ENCODE results near the gene SYDE1. TPM values are rescaled to one million over a fixed set of nuclear protein-coding genes. Genes with fewer than 3 reads are reported as not detected.
A peak's percentile ranks its signal among the peaks of the same experiment; 100 is the strongest.
"Not testable (repeated sequence)": the region's sequence is repeated elsewhere in the genome, so short reads cannot be mapped to it uniquely, and the experiment has no call there.

SYDE1 gene
- total and polyA plus RNA-seq, 8 donors, result 2.5 to 6.1 (median 3.8) TPM

DNA sequence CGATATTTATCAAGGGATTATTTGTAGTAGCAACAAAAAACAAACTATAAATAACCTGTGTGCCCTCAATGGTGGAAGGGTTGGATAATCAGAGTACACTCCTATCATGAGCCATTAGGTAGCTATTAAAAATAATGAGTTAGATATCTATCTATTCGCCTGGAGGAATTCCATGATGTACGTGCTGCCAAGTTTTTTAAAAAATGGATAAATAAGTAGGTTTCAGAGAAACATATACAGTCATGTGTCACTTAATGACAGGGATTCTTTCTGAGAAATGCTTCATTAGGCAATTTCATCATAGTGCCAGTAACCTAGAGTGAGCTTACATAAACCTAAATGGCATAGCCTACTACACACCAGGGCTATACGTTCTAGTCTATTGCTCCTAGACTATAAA is 31.4 kb upstream of the SYDE1 start:
- TF ChIP-seq, protein P1, sequence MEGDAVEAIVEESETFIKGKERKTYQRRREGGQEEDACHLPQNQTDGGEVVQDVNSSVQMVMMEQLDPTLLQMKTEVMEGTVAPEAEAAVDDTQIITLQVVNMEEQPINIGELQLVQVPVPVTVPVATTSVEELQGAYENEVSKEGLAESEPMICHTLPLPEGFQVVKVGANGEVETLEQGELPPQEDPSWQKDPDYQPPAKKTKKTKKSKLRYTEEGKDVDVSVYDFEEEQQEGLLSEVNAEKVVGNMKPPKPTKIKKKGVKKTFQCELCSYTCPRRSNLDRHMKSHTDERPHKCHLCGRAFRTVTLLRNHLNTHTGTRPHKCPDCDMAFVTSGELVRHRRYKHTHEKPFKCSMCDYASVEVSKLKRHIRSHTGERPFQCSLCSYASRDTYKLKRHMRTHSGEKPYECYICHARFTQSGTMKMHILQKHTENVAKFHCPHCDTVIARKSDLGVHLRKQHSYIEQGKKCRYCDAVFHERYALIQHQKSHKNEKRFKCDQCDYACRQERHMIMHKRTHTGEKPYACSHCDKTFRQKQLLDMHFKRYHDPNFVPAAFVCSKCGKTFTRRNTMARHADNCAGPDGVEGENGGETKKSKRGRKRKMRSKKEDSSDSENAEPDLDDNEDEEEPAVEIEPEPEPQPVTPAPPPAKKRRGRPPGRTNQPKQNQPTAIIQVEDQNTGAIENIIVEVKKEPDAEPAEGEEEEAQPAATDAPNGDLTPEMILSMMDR (IDR thresholded peaks at IDR 0.05), result no peak
- H3K9me3 ChIP-seq, result no peaks in the 10 kb centered on the region
- H3K36me3 ChIP-seq, result no peaks in the 10 kb centered on the region
- no peak for FAIRE-seq
- no peak for ATAC-seq
- no peaks in the 10 kb centered on the region for H3K27me3 ChIP-seq
- WGBS, 2 donors, result 68 to 81% methylated on average over 4 of the region's 4 CpGs
- intact Hi-C loops (cut with DNase I), result no loop called here
- H3K4me1 ChIP-seq, result no peaks in the 10 kb centered on the region
- no peak for DNase-seq
- H3K4me3 ChIP-seq, result no peak overlapping the region
- H3K27ac ChIP-seq, result no peak overlapping the region

DNA sequence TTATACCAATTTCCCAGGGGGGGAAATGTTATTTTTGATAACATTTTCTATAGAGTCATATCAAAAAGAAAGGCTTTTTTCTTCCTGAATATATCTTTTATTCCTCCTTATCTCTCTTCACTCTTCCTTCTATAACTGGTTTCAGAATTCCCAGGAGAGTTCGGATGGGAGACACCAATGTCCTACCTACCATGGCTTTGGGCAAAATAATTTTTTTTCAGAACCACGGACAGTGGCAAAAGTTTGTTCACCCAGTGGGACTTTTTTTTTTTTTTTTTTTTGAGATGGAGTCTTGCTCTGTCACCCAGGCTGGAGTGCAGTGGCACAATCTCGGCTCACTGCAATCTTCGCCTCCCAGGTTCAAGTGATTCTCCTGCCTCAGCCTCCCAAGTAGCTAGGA is 27.2 kb upstream of the SYDE1 start:
- H3K27me3 ChIP-seq, DNase-seq, H3K4me1 ChIP-seq, H3K36me3 ChIP-seq, H3K9me3 ChIP-seq, ATAC-seq, H3K4me3 ChIP-seq, H3K27ac ChIP-seq, FAIRE-seq: not testable (repeated sequence)
- 56 to 57% methylated on average over 4 of the region's 4 CpGs for WGBS, 2 donors
- intact Hi-C loops (cut with DNase I), result loop anchor here in 1 of 3 donors (10.0 kb wide), 1 partner anchor 75 kb away; no protein-coding TSS in a partner anchor

DNA sequence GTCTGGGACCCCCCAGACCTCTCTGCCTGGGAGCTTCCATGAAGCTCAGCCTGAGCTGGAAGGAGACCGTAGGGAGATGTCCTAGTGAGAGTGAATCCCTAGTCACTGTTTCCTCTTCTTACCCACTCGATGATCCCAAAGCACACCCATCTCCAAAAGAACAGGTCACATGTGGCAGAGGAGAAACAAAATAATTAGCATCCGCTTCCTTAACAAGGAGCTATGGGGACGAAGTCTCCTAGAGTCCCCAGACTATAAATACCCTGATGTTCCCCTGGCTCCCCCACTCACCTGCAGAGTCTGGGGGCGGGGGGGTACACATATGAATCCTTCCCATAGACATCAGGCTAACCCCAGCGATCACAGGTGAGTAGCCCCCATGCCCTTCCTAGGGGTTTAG is 25.3 kb upstream of the SYDE1 start, which contains the start of gene OR1I1:
TSS of gene OR1I1 (plus strand) at position 301 of the 400 bp plus-strand sequence. CDS start 4,855 bp downstream, outside the sequence.
- intact Hi-C loops (cut with DNase I), result loop anchor here in 1 of 3 donors (10.0 kb wide), 1 partner anchor 73 kb away; no protein-coding TSS in a partner anchor
- Histone ChIP-seq H3K36me3 (no peaks in the 10 kb centered on the region), H3K27ac (no peak within 1 kb of the TSS), H3K4me3 (no peak within 1 kb of the TSS), H3K9me3 (no peaks in the 10 kb centered on the region), H3K4me1 (no peaks in the 10 kb centered on the region), H3K27me3 (no peaks in the 10 kb centered on the region)
- no peak for DNase-seq
- WGBS, 2 donors, result 54 to 65% methylated on average over 6 of the region's 6 CpGs
- no peak for FAIRE-seq
- ATAC-seq, result no peak
- TF ChIP-seq, protein P1 (IDR thresholded peaks at IDR 0.05), result no peak

DNA sequence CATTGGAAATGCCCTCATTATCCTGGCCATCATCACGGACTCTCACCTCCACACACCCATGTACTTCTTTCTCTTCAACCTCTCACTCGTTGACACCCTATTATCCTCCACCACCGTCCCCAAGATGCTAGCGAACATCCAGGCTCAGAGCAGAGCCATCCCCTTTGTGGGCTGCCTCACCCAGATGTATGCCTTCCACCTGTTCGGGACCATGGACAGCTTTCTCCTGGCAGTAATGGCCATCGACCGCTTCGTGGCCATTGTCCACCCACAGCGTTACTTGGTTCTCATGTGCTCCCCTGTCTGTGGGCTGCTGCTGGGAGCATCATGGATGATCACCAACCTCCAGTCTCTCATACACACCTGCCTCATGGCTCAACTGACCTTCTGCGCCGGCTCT is 20.0 kb upstream of the SYDE1 start:
- 53 to 68% methylated on average over 11 of the region's 11 CpGs for WGBS, 2 donors

DNA sequence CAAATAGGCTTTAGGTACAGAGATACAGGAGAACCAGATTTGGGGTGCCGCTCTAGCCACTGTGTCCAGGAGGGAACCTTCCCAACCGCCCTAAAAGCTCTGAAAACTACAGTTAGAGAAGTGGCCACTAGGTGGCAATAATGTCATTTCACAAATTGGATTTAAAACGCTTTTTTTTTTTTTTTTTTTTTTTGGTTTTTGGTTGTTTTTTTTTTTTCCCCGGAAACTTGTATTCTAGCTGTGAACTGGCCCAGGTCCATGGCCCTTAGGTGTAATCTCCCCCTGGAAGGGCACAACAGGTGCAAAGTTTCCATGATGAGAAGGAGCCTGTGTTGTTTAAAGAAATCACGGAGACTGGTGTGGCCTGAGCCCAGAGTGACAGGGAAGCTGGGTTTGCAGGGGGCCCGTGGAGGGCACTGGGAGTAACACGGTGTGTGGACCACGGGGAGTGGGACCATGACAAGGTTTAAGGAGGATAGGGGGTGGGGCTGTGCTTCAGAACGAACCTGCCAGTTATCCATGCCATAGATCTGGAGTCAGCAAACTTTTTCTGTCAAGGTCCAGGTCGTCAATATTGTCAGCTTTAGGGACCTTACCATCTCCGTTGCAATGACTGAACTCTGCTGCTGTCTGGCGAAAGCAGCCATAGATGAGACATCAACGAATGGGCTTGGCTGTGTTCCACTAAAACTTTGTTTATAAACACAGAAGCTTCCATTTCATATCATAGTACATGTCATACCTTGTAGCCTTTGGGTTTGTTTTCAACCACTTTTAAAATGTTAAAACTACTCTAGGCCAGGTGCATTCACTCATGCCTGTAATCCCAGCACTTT is 15.1 kb upstream of the SYDE1 start:
- no peak for FAIRE-seq
- TF ChIP-seq, protein P1 (IDR thresholded peaks at IDR 0.05), result peak; percentile 35 to 79 (median 67)
- Histone ChIP-seq H3K36me3 (no peaks in the 10 kb centered on the region), H3K27me3 (no peaks in the 10 kb centered on the region), H3K4me3 (no peak overlapping the region), H3K4me1 (peaks cover 0 to 2% (median 0%) of the 10 kb centered on the region in 3 donors), H3K9me3 (no peaks in the 10 kb centered on the region), H3K27ac (peak overlapping the region in 2 of 4 donors; percentile 38 to 77)
- peak; percentile 91 to 97 (median 94) for ATAC-seq
- intact Hi-C loops (cut with DNase I), result loop anchor here in 1 of 3 donors (5.0 kb wide), 1 partner anchor 55 kb away; no protein-coding TSS in a partner anchor
- DNase-seq, result peak in 5 of 6 donors; percentile 65 to 83 (median 76)
- 8 to 9% methylated on average over 13 of the region's 13 CpGs for WGBS, 2 donors

More for the DNA sequence above, 20.0 kb upstream of the SYDE1 start:
- Histone ChIP-seq H3K27me3 (no peaks in the 10 kb centered on the region), H3K36me3 (no peaks in the 10 kb centered on the region), H3K9me3 (no peaks in the 10 kb centered on the region), H3K4me3 (no peak overlapping the region), H3K4me1 (peaks cover 0 to 2% (median 0%) of the 10 kb centered on the region in 3 donors), H3K27ac (no peak overlapping the region)
- ATAC-seq, result no peak
- DNase-seq, result no peak
- intact Hi-C loops (cut with DNase I), result loop anchor here in 2 of 3 donors (5.0 to 10.0 kb wide), 2 partner anchors 68 to 70 kb away; no protein-coding TSS in a partner anchor
- no peak for FAIRE-seq
- TF ChIP-seq, protein P1 (IDR thresholded peaks at IDR 0.05), result no peak
